GM18907 (cell line): Measurements from ENCODE around the gene OSGIN1.

Experiments
- ATAC-seq: cut with Tn5 transposase; IDR thresholded peaks from one replicate; pipeline ENCODE4 v1.9.1; 2021; ENCODE audit warnings: mild to moderate bottlenecking, moderate library complexity; ENCODE audit not compliant: unreplicated experiment

OSGIN1 gene

DNA sequence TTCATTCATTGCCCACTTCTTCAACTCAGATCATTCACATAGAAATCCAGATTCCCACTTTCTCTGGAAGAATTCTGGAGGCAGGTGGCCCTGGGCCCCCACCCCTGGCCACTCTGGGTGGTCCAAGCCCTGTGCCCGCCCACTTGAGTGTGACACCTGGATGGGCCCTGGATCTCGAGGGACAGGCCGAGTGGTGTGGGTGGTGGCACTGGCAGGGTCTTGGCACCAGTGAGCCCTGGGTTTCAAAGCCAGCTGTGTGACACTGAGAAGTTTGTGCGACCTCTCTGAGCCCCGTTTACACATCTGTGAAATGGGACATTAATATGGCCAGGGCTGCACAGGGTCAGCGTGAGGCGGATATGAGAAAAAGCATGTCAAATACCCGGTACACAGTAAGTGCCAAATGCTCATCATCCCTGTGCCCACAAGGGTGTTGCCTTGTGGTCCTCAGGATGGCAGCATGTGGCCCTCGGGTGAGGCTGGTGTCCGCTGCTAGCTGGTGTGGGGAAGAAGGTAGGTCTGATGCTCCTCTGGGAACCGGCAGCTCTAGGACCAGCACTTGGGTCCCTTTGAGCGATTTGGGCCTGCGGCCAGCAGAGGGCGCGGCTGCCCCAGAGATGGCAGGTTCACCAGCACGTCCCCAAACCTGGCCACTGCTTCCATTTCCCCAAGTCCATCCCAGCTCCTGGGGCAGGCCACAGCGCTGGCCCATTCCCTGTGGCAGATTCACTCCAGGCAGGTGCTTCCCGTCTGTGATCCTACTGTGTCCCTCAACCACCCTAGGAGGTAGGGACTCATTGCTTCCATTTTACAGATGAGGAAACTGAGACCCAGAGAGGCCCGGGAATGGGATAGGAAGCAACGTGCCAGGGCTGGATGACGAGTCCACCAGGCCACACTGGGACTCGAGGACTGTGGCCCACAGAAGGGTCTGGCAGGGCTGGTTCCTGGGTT lies 3.6 kb downstream of the OSGIN1 start:
- ATAC-seq, result no peak

- no peak for ATAC-seq
Observed at GRCh38 chr16:83957296-83957855, 4.3 kb downstream of the OSGIN1 start.

DNA sequence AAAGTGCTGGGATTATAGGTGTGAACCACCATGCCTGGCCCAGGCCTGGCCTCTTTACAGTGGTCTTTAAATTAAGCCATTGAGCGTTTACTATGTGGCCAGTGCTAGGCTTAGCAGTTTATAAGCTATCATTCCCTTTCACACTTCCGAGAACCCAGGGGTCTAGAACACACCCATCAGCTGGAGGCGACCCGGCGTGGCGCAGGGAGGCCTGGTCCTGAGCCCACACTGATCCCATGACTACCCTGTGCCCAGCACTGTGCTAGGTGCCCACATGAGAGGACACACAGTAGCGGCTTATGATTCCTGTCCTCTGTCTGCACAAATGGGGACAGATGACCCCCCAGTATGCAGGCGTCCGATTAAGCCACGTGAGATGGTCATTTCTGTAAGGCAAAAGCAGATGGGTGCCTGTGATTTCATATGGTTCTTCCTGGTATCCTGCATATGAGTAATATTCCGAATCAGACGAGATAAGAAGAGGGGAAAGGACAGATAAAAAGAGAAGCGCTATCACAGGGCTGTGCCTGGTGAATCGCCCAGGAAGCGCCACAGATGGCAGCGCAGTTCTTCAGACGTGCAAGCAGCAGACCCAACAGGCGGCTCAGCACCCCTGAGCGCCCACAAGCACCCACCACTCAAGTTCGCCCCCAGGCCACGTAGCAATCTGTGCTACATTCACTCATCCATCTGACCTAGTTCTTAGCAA lies 5.3 kb downstream of the OSGIN1 start:
- no peak for ATAC-seq

DNA sequence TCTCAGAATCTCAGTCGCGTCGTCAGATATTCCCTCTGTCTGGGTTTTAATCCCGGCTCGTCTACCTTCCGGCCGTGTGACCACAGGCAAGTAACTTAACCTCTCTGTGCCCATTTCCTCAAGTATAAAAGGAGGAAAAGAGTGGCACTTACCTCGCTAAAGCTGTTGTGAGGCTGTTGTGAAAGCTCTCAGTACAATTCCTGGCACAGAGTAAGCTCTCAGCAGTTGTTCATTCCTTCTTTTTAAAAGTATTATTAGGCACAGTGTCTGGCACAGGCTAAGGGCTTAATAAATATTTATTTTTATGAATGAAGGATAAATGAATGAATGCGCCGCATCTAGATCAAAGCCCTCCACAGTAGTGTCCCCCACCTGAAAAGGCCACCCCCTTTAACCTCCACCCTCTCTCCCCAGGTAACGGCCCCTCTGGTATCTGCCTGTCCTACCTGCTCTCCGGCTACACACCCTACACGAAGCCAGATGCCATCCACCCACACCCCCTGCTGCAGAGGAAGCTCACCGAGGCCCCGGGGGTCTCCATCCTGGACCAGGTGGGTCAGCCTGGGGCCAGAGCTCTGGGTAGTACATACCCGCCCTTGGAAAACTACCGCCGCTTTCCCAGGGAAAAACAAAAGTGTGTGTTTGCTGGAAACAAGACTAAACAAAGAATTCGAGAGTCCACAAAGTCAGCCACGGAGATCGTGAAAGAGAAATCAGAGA lies 6.0 kb downstream of the OSGIN1 start:
- ATAC-seq, result no peak

DNA sequence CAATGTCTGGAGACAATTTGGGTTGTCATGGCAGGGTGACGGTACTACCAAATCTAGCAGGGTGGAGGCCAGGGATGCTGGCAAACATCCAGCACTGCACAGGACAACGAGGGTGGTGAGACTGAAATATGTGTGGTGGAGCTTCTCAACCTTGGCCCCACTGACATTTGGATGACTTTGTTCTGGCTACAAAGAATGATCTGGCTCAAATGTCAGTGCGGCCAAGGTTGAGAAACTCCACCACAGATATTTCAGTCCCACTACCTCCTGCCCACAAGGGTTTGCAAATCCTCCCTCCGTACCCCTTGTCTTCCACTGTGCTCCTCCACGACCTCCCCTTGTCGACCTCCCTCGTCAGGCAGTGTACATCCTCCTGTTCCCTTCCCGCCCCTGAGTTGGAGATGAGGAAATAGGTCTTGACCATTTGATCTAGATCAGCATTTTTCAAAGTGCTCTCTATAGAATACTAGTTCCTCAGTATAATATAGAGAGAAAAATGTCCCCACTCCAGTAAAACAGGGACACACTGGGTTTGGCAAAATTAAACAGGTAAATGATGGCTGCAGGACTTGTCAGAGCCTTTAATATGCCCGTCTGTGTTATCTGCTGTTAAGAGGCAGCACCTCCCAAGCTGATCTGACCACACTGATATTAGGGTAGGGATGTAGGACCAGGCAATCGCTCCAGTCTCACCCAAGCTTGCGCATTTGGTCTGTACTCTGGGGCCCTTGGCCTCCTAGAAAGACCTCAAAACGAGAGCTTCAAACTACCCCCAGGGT lies 6.8 kb downstream of the OSGIN1 start:
- no peak for ATAC-seq

DNA sequence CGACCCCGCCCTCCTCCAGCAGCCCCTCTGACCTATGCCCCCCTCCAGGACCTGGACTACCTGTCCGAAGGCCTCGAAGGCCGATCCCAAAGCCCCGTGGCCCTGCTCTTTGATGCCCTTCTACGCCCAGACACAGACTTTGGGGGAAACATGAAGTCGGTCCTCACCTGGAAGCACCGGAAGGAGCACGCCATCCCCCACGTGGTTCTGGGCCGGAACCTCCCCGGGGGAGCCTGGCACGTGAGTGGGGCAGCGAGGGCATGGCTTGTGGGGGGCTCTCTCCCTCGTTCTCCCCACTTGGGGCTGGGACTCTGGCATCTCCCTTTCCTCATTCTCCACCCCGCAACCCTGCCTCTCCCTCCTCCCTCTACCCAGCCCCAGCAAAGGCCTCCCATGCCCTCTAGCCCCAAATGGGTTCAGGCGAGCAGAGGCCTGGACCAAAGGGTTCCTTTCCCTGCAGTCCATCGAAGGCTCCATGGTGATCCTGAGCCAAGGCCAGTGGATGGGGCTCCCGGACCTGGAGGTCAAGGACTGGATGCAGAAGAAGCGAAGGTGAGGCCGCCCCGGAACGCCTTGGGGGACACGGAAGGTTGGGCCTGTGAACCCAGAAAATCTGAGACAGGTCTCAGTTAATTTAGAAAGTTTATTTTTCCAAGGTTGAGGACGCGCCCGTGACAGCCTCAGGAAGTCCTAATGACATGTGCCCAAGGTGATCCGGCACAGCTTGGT lies 7.6 kb downstream of the OSGIN1 start:
- ATAC-seq, result no peak

DNA sequence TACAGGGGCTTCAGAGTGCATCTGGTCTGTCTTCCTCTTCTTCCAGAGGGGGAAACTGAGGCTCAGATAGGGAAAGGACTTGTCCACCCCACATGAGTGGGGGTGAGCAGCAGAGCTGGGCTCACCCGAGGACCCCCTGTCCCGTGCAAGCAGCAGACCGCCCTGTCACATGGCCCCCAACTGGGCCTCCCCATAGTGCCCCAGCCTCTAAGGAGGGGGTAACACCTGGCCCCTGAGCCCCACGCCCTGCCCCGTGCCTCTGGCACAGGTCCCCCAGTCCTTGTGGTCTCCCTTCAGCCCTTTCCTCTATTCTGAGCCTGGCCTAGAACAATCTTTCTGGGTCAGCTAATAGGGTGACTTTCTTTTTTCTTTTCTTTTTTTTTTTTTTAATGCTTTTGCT lies 8.6 kb downstream of the OSGIN1 start:
- no peak for ATAC-seq

DNA sequence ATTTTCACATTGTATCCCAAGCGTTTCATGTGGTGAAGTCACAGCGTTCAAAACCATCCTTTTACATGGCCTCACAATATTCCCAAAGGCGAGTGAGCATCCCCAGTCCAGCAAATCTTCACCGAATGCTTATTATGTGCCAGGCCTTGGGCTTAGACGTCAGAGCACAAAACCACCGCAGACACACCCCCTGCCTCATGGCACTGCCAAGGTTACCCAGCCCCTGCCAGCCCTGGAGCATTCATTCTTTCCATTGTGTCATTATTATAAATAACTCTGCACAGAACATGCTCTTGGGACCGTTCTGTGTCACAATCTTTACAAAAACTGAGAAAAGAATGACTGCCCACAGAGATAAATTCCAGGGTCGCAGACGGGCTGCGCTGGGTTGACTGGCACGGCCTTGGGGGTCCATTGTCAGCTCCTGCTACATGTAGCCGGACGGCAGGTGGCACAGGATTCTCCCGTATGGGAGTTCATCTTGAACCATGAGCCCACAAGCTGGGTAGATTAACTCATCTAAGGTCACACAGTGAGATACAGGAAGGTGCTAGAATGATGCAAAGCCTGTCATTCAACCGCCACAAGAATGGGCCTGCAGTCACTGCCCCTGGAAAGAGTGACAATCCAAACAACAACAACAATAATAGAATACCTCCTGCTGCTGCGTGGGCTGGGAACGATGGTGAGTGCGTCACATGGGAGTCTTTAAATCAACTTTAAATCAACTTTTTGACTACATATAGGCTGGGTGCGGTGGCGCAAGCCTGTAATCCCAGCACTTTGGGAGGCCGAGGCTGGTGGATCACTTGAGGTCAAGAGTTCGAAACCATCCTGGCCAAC lies 10.5 kb downstream of the OSGIN1 start:
- no peak for ATAC-seq

DNA sequence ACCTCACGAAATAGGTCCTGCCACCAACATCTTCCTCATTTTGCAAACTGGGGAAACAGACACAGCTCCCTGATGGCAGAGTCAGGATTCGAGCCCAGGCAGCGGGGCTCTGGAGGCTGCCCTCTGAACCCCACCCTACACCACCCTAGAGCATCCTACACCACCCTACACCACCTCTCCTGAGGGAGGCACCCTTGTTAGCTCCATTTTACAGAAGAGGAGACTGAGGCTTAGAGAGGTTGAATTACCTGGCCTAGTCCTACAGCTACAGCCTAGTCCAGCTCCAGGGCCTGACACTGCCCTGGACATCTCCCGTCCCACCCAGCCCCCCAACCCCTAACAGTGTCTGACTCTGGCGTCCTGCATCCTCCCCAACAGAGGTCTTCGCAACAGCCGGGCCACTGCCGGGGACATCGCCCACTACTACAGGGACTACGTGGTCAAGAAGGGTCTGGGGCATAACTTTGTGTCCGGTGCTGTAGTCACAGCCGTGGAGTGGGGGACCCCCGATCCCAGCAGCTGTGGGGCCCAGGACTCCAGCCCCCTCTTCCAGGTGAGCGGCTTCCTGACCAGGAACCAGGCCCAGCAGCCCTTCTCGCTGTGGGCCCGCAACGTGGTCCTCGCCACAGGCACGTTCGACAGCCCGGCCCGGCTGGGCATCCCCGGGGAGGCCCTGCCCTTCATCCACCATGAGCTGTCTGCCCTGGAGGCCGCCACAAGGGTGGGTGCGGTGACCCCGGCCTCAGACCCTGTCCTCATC lies 11.8 kb downstream of the OSGIN1 start:
- ATAC-seq, result no peak

DNA sequence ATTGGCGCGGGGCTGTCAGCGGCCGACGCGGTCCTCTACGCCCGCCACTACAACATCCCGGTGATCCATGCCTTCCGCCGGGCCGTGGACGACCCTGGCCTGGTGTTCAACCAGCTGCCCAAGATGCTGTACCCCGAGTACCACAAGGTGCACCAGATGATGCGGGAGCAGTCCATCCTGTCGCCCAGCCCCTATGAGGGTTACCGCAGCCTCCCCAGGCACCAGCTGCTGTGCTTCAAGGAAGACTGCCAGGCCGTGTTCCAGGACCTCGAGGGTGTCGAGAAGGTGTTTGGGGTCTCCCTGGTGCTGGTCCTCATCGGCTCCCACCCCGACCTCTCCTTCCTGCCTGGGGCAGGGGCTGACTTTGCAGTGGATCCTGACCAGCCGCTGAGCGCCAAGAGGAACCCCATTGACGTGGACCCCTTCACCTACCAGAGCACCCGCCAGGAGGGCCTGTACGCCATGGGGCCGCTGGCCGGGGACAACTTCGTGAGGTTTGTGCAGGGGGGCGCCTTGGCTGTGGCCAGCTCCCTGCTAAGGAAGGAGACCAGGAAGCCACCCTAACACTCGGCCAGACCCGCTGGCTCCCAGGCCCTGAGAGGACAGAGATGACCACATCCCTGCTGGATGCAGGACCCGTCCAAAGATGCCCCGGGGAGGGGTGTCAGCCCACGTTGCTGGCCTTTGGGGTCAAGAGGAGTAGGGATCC lies 12.6 kb downstream of the OSGIN1 start:
- no peak for ATAC-seq

- ATAC-seq, result no peak
Observed at GRCh38 chr16:83966153-83966696, 13.2 kb downstream of the OSGIN1 start.

DNA sequence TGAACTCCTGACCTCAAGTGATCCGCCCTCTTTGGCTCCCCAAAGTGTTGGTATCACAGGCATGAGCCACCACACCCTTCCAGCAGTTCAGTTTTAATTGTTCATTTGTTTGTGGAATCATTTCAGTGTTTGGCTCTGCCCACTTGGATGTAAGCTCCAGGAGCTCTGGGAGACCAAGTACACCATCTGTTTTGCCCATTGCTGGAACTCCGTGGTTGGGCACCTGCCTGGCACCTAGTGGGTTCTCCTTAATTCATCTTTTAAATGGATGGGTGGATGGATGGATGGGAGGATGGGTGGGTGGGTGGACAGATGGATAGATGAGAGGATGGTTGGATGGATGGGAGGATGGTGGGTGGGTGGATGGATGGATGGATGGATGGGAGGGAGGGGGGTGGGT lies 14.1 kb downstream of the OSGIN1 start:
- no peak for ATAC-seq

DNA sequence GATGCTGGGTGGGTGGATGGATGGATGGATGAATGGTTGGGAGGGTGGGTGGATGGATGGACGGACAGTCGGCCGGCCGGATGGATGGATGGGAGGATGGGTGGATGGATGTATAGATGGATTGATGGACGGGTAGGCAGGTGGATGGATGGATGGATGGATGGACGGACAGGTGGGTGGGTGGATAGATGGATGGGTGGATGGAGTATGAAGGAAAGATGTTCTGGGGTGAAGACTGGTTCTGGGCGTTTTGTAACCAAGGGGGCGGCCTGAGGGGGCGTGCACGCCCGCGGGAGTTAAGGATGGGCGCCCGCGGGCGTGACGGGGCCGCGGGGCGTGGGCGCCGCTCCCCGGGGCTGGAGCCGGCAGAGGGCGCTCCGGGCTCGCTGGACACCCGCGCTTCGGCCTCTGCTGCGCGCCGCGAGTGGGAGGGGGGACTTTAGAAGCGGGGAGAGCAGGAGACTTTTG lies 14.8 kb downstream of the OSGIN1 start, which contains the start of gene NECAB2:
Gene NECAB2 (plus strand): TSS at position 407 of the 468 bp plus-strand sequence. CDS start 405 bp downstream, outside the sequence.
- no peak for ATAC-seq

GRCh38 chr16:83968306-83968851 lies 15.3 kb downstream of the OSGIN1 start:
- ATAC-seq, result no peak

- ATAC-seq, result no peak
Observed at GRCh38 chr16:83968891-83969649, 16.0 kb downstream of the OSGIN1 start.
